ENCODE data around the gene FPGS. TPM values are rescaled to one million over a fixed set of nuclear protein-coding genes. Genes with fewer than 3 reads are reported as not detected.

Gene FPGS
- total and polyA plus RNA-seq, 2 of the 4 experiments (the other 2 are of a cell fraction), result 43.9 to 75.7 TPM

- H4K91ac ChIP-seq (ENCODE audit: insufficient read depth, low read depth, low read length), result no peak overlapping the region
- no peak overlapping the region for H3K4ac ChIP-seq (ENCODE audit: low read depth, low read length)
- in situ Hi-C loops (cut with MboI; ENCODE audit: low sequenced_read_pairs), result loop anchor here (5.0 kb wide), 1 partner anchor 45 kb away; the partner anchor contains the start of gene TOR2A
- WGBS, 2 experiments (ENCODE audit: extremely low coverage in 2 of 2, insufficient read length in 1 of 2), result 83% methylated on average over 1 of the region's 4 CpGs; no CpG with 5 or more reads in 1 of the 2 experiments
- TF ChIP-seq CEBPB (IDR thresholded peaks at IDR 0.05; ENCODE audit: low read depth, low read length) (no peak), CHD1 (IDR thresholded peaks at IDR 0.05; ENCODE audit: low read depth, low read length) (no peak), CTCF (conservative IDR thresholded peaks at IDR 0.05; ENCODE audit: low read depth, low read length) (no peak), POLR2A (IDR thresholded peaks at IDR 0.05; ENCODE audit: low read depth, low read length) (no peak)
- no peak overlapping the region for H2BK120ac ChIP-seq (ENCODE audit: low read depth, low read length)
- H3K4me2 ChIP-seq (ENCODE audit: low read depth, low read length), result no peak overlapping the region
- H3K36me3 ChIP-seq (ENCODE audit: control insufficient read depth, insufficient read depth, low read length), result no peaks in the 10 kb centered on the region
- H2AK9ac ChIP-seq (replicated peaks; ENCODE audit: low read depth, low read length, poor library complexity), result no peak overlapping the region
- BruUV-seq (replicated peaks), result no TSS peak
- ChIA-PET CTCF (no interaction called here), POLR2A (ENCODE audit: unreplicated experiment) (no interaction called here)
- peaks cover 3% of the 10 kb centered on the region; the same call in 1 of the 2 replicates for H3K27me3 ChIP-seq (ENCODE audit: control insufficient read depth, insufficient read depth, low read length)
- no peak overlapping the region for H2AFZ ChIP-seq (replicated peaks; ENCODE audit: low read length, poor library complexity)
- H3K79me1 ChIP-seq (ENCODE audit: low read depth in 1 of 2, low read length in 2 of 2), result 0 out of 4 replicates have a peak, but pooled peaks cover 0 to 8% of the 10 kb centered on the region in 2 experiments
- H3K4me1 ChIP-seq (ENCODE audit: control insufficient read depth, insufficient read depth, low read length), result no peaks in the 10 kb centered on the region
- H2AK5ac ChIP-seq (ENCODE audit: low read depth, low read length), result no peak overlapping the region
- peaks cover 9% of the 10 kb centered on the region for H4K20me1 ChIP-seq (ENCODE audit: insufficient read depth, low read length)
- H3K18ac ChIP-seq (ENCODE audit: low read depth, low read length), result no peak overlapping the region
- dilution Hi-C loops (cut with HindIII; ENCODE audit: low sequenced_read_pairs, unreplicated experiment), result no loop called here
- no peak overlapping the region for H3K23ac ChIP-seq (ENCODE audit: low read depth, low read length)
- ATAC-seq (ENCODE audit: low read depth) (no peak), DNase-seq (no peak)
- no peak overlapping the region for H3K4me3 ChIP-seq (ENCODE audit: insufficient read depth, low read depth, low read length)
- no peaks in the 10 kb centered on the region for H3K9me1 ChIP-seq (ENCODE audit: insufficient read depth, low read length)
- no peak overlapping the region for H3K9ac ChIP-seq (ENCODE audit: low read depth, low read length)
- H3K27ac ChIP-seq (ENCODE audit: insufficient read depth, low read length), result no peak overlapping the region
- H2BK5ac ChIP-seq (ENCODE audit: low read depth, low read length, poor library complexity, severe bottlenecking), result no peak overlapping the region
- H4K5ac ChIP-seq (ENCODE audit: low read depth, low read length), result no peak overlapping the region
- intact Hi-C loops (cut with micrococcal nuclease), result no loop called here
- no peaks in the 10 kb centered on the region for H3K9me3 ChIP-seq (ENCODE audit: control insufficient read depth, insufficient read depth, low read length)
- no peak overlapping the region for H3K56ac ChIP-seq (ENCODE audit: extremely low read depth, insufficient read depth, low read length)
- no peak overlapping the region for H2BK15ac ChIP-seq (ENCODE audit: low read depth, low read length)
- no peak overlapping the region for H4K8ac ChIP-seq (ENCODE audit: low read depth in 2 of 2, low read length in 2 of 2)
- H3K14ac ChIP-seq (replicated peaks; ENCODE audit: low read depth, low read length), result no peak overlapping the region
- H2BK20ac ChIP-seq (ENCODE audit: low read depth, low read length), result no peak overlapping the region
Observed at GRCh38 chr9:127781806-127782205, 20.9 kb upstream of the FPGS start.
